Neural progenitor cell (in vitro differentiated cells): Measurements from ENCODE around the gene ABHD4.

Source experiments
- CTCF ChIP-seq: fragments of 200-600 bp; sonication (generic); IDR thresholded peaks from 2 replicates; pipeline ENCODE4 v1.5.1; 2017; ENCODE audit warnings: antibody characterized with exemption, mild to moderate bottlenecking
- EZH2phosphoT487 ChIP-seq: fragments of 200-600 bp; sonication (generic); IDR thresholded peaks from 2 replicates; pipeline ENCODE4 v1.6.1; 2017; ENCODE audit warnings: antibody characterized with exemption

- TF ChIP-seq CTCF (no peak), EZH2phosphoT487 (no peak)
These were observed 40.3 kb upstream of the ABHD4 start for GRCh38 chr14:22557846-22558220.
